HepG2 (cell line): ENCODE data around the gene HNRNPF. TPM values are rescaled to one million over a fixed set of nuclear protein-coding genes. Genes with fewer than 3 reads are reported as not detected.

Experiments
- AHR ChIP-seq: IDR thresholded peaks from 2 replicates; pipeline ENCODE4 v1.6.1; 2018; ENCODE audit warnings: missing genetic modification reagents, missing compliant biosample characterization
- ARNT ChIP-seq: fragments of 450-650 bp; IDR thresholded peaks from 2 replicates; pipeline ENCODE4 v1.6.1; 2017
- CREM ChIP-seq, 2 experiments: sonication (generic) in 1 of 2; formaldehyde crosslinking in 1 of 2; IDR thresholded peaks; 2 replicates each; pipeline versions ENCODE4 v1.4.0 to v1.6.1; 2016 to 2020; ENCODE audit warnings: antibody characterized with exemption in 1 of 2, mild to moderate bottlenecking in 1 of 2, missing genetic modification reagents in 1 of 2
- EHMT2 ChIP-seq: fragments of 200-600 bp; sonication (generic); IDR thresholded peaks from 2 replicates; pipeline ENCODE4 v1.7.0; 2017; ENCODE audit warnings: antibody characterized with exemption, low read depth, low read length, borderline replicate concordance
- HNRNPLL ChIP-seq: fragments of 200-400 bp; formaldehyde crosslinking; IDR thresholded peaks from 2 replicates; pipeline ENCODE4 v1.6.1; 2017; ENCODE audit warnings: mild to moderate bottlenecking, low read depth, low read length; ENCODE audit not compliant: poor library complexity, severe bottlenecking
- NCOA1 ChIP-seq: sonication (generic); formaldehyde crosslinking; IDR thresholded peaks from 2 replicates; pipeline ENCODE4 v1.9.0; 2021; ENCODE audit warnings: missing genetic modification reagents
- NFKBIZ ChIP-seq: IDR thresholded peaks from 2 replicates; pipeline ENCODE4 v1.6.1; 2018; ENCODE audit warnings: missing genetic modification reagents, missing compliant biosample characterization
- NONO ChIP-seq, 2 experiments: fragments of 450-650 bp in 1 of 2; sonication (generic) in 1 of 2; formaldehyde crosslinking in 1 of 2; IDR thresholded peaks in 1 of 2; conservative IDR thresholded peaks in 1 of 2; 2 replicates each; pipeline versions ENCODE4 v1.6.1 to v1.8.0; 2017 to 2022; ENCODE audit warnings: mild to moderate bottlenecking in 1 of 2, missing genetic modification reagents in 1 of 2, moderate library complexity in 1 of 2
- PHF21A ChIP-seq: sonication (generic); formaldehyde crosslinking; IDR thresholded peaks from 2 replicates; pipeline ENCODE4 v1.5.0; 2020; ENCODE audit warnings: mild to moderate bottlenecking, missing genetic modification reagents
- SALL1 ChIP-seq: sonication (generic); formaldehyde crosslinking; IDR thresholded peaks from 2 replicates; pipeline ENCODE4 v1.8.0; 2022; ENCODE audit warnings: mild to moderate bottlenecking, missing genetic modification reagents
- SIN3B ChIP-seq: fragments of 150-350 bp; IDR thresholded peaks from 2 replicates; pipeline ENCODE4 v1.6.1; 2014; ENCODE audit warnings: low read length
- SMC3 ChIP-seq: IDR thresholded peaks from 2 replicates; pipeline ENCODE4 v1.6.1; 2011; ENCODE audit warnings: low read length, improper control_type of control experiment
- SMYD3 ChIP-seq: sonication (generic); formaldehyde crosslinking; IDR thresholded peaks from 2 replicates; pipeline ENCODE4 v1.8.1; 2023; ENCODE audit warnings: mild to moderate bottlenecking, missing genetic modification reagents
- SRSF4 ChIP-seq: fragments of 200-400 bp; formaldehyde crosslinking; IDR thresholded peaks from one replicate; pipeline ENCODE4 v1.6.1; 2018; ENCODE audit warnings: mild to moderate bottlenecking, low read depth, low read length, moderate library complexity; ENCODE audit not compliant: poor library complexity, severe bottlenecking
- ZFP90 ChIP-seq: sonication (generic); formaldehyde crosslinking; IDR thresholded peaks from 2 replicates; pipeline ENCODE4 v1.8.0; 2022; ENCODE audit warnings: missing genetic modification reagents, mild to moderate bottlenecking, inconsistent platforms, borderline replicate concordance
- ZNF230 ChIP-seq: sonication (generic); formaldehyde crosslinking; IDR thresholded peaks from 2 replicates; pipeline ENCODE4 v1.4.0; 2020; ENCODE audit warnings: mild to moderate bottlenecking, missing genetic modification reagents
- ZNF33A ChIP-seq: sonication (generic); formaldehyde crosslinking; IDR thresholded peaks from 2 replicates; pipeline ENCODE4 v1.5.1; 2020; ENCODE audit warnings: missing genetic modification reagents, mild to moderate bottlenecking, moderate library complexity, borderline replicate concordance
- ZNF383 ChIP-seq: sonication (generic); formaldehyde crosslinking; IDR thresholded peaks from 2 replicates; pipeline ENCODE4 v1.4.0; 2020; ENCODE audit warnings: missing genetic modification reagents, mild to moderate bottlenecking, borderline replicate concordance
- ZNF460 ChIP-seq: sonication (generic); formaldehyde crosslinking; IDR thresholded peaks from 2 replicates; pipeline ENCODE4 v1.5.1; 2020; ENCODE audit warnings: missing genetic modification reagents, mild to moderate bottlenecking, borderline replicate concordance
- ZNF550 ChIP-seq: sonication (generic); formaldehyde crosslinking; IDR thresholded peaks from 2 replicates; pipeline ENCODE4 v1.4.0; 2020; ENCODE audit warnings: mild to moderate bottlenecking, missing genetic modification reagents, borderline replicate concordance
- ZNF704 ChIP-seq: sonication (generic); formaldehyde crosslinking; IDR thresholded peaks from 2 replicates; pipeline ENCODE4 v1.8.1; 2023; ENCODE audit warnings: mild to moderate bottlenecking, inconsistent platforms, moderate library complexity, missing genetic modification reagents, borderline replicate concordance
- ZNF746 ChIP-seq: sonication (generic); formaldehyde crosslinking; IDR thresholded peaks from 2 replicates; pipeline ENCODE4 v1.8.0; 2022; ENCODE audit warnings: mild to moderate bottlenecking, missing genetic modification reagents
- ZSCAN29 ChIP-seq: sonication (generic); formaldehyde crosslinking; conservative IDR thresholded peaks from 2 replicates; pipeline ENCODE4 v1.4.0; 2020; ENCODE audit warnings: mild to moderate bottlenecking, missing genetic modification reagents
- polyA plus RNA-seq, 8 experiments: library from polyadenylated mRNA; depleted of rRNA in 3 of 8; stranded (reverse) in 7 of 8; unstranded in 1 of 8; fragments of >200 nt; fragmentation: Illumina TruSeq in 4 of 8; extraction: Trizol in 4 of 8; gene quantifications; 2 replicates each; pipeline versions ENCODE4 v1.2.1 to v1.2.3, GENCODE V29; 2011 to 2016; ENCODE audit warnings: low read depth in 4 of 8, missing spikeins in 1 of 8, mixed read lengths in 1 of 8; ENCODE audit not compliant: insufficient read depth in 1 of 8
- total RNA-seq, 5 experiments: library from RNA; depleted of rRNA; stranded (reverse); fragments of >200 nt; fragmentation: Illumina TruSeq; extraction: Trizol; gene quantifications; 2 replicates each; pipeline ENCODE4 v1.2.3, GENCODE V29; 2016; ENCODE audit warnings: low read depth in 1 of 5
- TF ChIP-seq, protein P1 (sequence below): conservative IDR thresholded peaks from 2 replicates; pipeline ENCODE4 v1.6.1; 2018; ENCODE audit warnings: missing genetic modification reagents
- TF ChIP-seq, protein P2 (sequence below): sonication (generic); formaldehyde crosslinking; IDR thresholded peaks from 2 replicates; pipeline ENCODE4 v1.4.0; 2020; ENCODE audit warnings: missing genetic modification reagents

Gene HNRNPF
- total and polyA plus RNA-seq, 2 of the 13 experiments (the other 11 are each of a cell fraction or from before 2014, with no cell fraction given), result 166 to 308 TPM

- TF ChIP-seq, protein P1, sequence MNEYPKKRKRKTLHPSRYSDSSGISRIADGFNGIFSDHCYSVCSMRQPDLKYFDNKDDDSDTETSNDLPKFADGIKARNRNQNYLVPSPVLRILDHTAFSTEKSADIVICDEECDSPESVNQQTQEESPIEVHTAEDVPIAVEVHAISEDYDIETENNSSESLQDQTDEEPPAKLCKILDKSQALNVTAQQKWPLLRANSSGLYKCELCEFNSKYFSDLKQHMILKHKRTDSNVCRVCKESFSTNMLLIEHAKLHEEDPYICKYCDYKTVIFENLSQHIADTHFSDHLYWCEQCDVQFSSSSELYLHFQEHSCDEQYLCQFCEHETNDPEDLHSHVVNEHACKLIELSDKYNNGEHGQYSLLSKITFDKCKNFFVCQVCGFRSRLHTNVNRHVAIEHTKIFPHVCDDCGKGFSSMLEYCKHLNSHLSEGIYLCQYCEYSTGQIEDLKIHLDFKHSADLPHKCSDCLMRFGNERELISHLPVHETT (CRISPR knock-in tag), result no peak
- no peak for TF ChIP-seq NCOA1 (CRISPR knock-in tag)
- no peak for TF ChIP-seq HNRNPLL
- no peak for TF ChIP-seq ZNF460
- TF ChIP-seq CREM (IDR thresholded peaks at IDR 0.05), result no peak
- no peak for TF ChIP-seq CREM (CRISPR knock-in tag; IDR thresholded peaks at IDR 0.05)
- no peak for TF ChIP-seq ZNF746 (CRISPR knock-in tag)
- TF ChIP-seq ZFP90 (CRISPR knock-in tag), result peak; percentile 58; the same call in 1 of the 2 replicates
- no peak for TF ChIP-seq ZNF383 (CRISPR knock-in tag)
- 0 out of 2 replicates have a peak, but pooled peaks have one; percentile 75 for TF ChIP-seq ZNF230 (CRISPR knock-in tag)
- TF ChIP-seq PHF21A (CRISPR knock-in tag), result no peak
- TF ChIP-seq NONO (IDR thresholded peaks at IDR 0.05), result no peak
- no peak for TF ChIP-seq NONO (CRISPR knock-in tag; conservative IDR thresholded peaks at IDR 0.05)
- no peak for TF ChIP-seq SIN3B
- TF ChIP-seq ZSCAN29 (CRISPR knock-in tag), result 0 out of 2 replicates have a peak, but pooled peaks have one; percentile 46
- no peak for TF ChIP-seq SMYD3
- no peak for TF ChIP-seq ZNF704
- TF ChIP-seq, protein P2, sequence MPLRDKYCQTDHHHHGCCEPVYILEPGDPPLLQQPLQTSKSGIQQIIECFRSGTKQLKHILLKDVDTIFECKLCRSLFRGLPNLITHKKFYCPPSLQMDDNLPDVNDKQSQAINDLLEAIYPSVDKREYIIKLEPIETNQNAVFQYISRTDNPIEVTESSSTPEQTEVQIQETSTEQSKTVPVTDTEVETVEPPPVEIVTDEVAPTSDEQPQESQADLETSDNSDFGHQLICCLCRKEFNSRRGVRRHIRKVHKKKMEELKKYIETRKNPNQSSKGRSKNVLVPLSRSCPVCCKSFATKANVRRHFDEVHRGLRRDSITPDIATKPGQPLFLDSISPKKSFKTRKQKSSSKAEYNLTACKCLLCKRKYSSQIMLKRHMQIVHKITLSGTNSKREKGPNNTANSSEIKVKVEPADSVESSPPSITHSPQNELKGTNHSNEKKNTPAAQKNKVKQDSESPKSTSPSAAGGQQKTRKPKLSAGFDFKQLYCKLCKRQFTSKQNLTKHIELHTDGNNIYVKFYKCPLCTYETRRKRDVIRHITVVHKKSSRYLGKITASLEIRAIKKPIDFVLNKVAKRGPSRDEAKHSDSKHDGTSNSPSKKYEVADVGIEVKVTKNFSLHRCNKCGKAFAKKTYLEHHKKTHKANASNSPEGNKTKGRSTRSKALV (CRISPR knock-in tag), result 0 out of 2 replicates have a peak, but pooled peaks have one; percentile 57
- no peak for TF ChIP-seq ARNT
- no peak for TF ChIP-seq ZNF33A (CRISPR knock-in tag)
- TF ChIP-seq SRSF4, result no peak
- TF ChIP-seq EHMT2, result no peak
- TF ChIP-seq ZNF550 (CRISPR knock-in tag), result no peak
- TF ChIP-seq AHR (CRISPR knock-in tag), result no peak
- 0 out of 2 replicates have a peak, but pooled peaks have one; percentile 16 for TF ChIP-seq SALL1 (CRISPR knock-in tag)
- TF ChIP-seq NFKBIZ (CRISPR knock-in tag), result no peak
- no peak for TF ChIP-seq SMC3
These were observed 31.5 kb downstream of the HNRNPF start (continued) for GRCh38 chr10:43377424-43377883.
